ENCODE data around the gene DAZL.

- TF ChIP-seq CTCF (IDR thresholded peaks at IDR 0.05; ENCODE audit: low read length) (no peak), EZH2phosphoT487 (IDR thresholded peaks at IDR 0.05; ENCODE audit: low read length) (no peak), EZH2 (optimal IDR thresholded peaks at IDR 0.05; ENCODE audit: low read depth, low read length) (no peak)
Observed at GRCh38 chr3:16546186-16547010, 58.8 kb downstream of the DAZL start.
